Dedifferentiated amniotic fluid mesenchymal stem cell (primary cell): ENCODE data around the gene EIF4G1.

Experiments
- DNase-seq: peaks from one replicate; pipeline ENCODE4 v3.0.0-alpha.2; 2016; ENCODE audit errors: extremely low spot score

EIF4G1 gene

GRCh38 chr3:184384342-184384741 is 69.9 kb downstream of the EIF4G1 start:
- DNase-seq = no peak
